Loucy (cell line): ENCODE data around the gene NPM1.

Experiments used
- H2AFZ ChIP-seq: fragments of 200-600 bp; sonication (generic); 2 replicates; pipeline ENCODE4 v1.6.0; 2016; ENCODE audit warnings: antibody characterized with exemption, mild to moderate bottlenecking, low read length, moderate library complexity
- H3F3A ChIP-seq: fragments of 200-600 bp; 2 replicates; pipeline ENCODE4 v1.6.0; 2016; ENCODE audit warnings: antibody characterized with exemption, low read depth, mild to moderate bottlenecking
- H3K27me3 ChIP-seq: fragments of 200-600 bp; sonication (generic); 2 replicates; pipeline ENCODE4 v1.6.1; 2014; ENCODE audit warnings: low read length, mild to moderate bottlenecking; ENCODE audit not compliant: insufficient read depth, poor library complexity, severe bottlenecking
- H3K36me3 ChIP-seq: fragments of 200-600 bp; sonication (generic); 2 replicates; pipeline ENCODE4 v1.6.1; 2016; ENCODE audit warnings: low read length; ENCODE audit not compliant: insufficient read depth
- H3K4me1 ChIP-seq: fragments of 200-600 bp; sonication (generic); 2 replicates; pipeline ENCODE4 v1.5.1; 2014; ENCODE audit warnings: low read length, mild to moderate bottlenecking; ENCODE audit not compliant: insufficient read depth, poor library complexity, severe bottlenecking
- H3K4me2 ChIP-seq: fragments of 200-600 bp; sonication (generic); 2 replicates; pipeline ENCODE4 v1.6.0; 2014; ENCODE audit warnings: antibody characterized with exemption, low read length, low read depth, mild to moderate bottlenecking; ENCODE audit not compliant: poor library complexity, severe bottlenecking
- H3K4me3 ChIP-seq: fragments of 200-600 bp; sonication (generic); 2 replicates; pipeline ENCODE4 v1.5.1; 2014; ENCODE audit warnings: low read length, mild to moderate bottlenecking, mixed read lengths; ENCODE audit not compliant: poor library complexity, severe bottlenecking
- H3K79me2 ChIP-seq: fragments of 200-600 bp; sonication (generic); 2 replicates; pipeline ENCODE4 v1.6.1; 2014; ENCODE audit warnings: low read length; ENCODE audit not compliant: insufficient read depth
- H3K9ac ChIP-seq: fragments of 200-600 bp; sonication (generic); 2 replicates; pipeline ENCODE4 v1.6.0; 2014; ENCODE audit warnings: mild to moderate bottlenecking, low read depth, low read length, moderate library complexity; ENCODE audit not compliant: poor library complexity, severe bottlenecking
- H3K9me2 ChIP-seq: fragments of 200-600 bp; sonication (generic); replicated peaks from 2 replicates; pipeline ENCODE4 v1.6.1; 2016; ENCODE audit warnings: low read depth, low read length, mixed read lengths
- H3K9me3 ChIP-seq: fragments of 200-600 bp; sonication (generic); 2 replicates; pipeline ENCODE4 v1.6.1; 2014; ENCODE audit warnings: mild to moderate bottlenecking, antibody characterized with exemption, low read length, low read depth; ENCODE audit not compliant: insufficient read depth
- H4K20me1 ChIP-seq: fragments of 200-600 bp; sonication (generic); 2 replicates; pipeline ENCODE4 v1.6.0; 2014; ENCODE audit warnings: antibody characterized with exemption, low read length, mild to moderate bottlenecking; ENCODE audit not compliant: insufficient read depth, poor library complexity, severe bottlenecking
- EZH2phosphoT487 ChIP-seq: fragments of 200-600 bp; IDR thresholded peaks from 2 replicates; pipeline ENCODE4 v1.6.1; 2018; ENCODE audit warnings: antibody characterized with exemption, mild to moderate bottlenecking, moderate library complexity, borderline replicate concordance
- TF ChIP-seq, protein P1 (sequence below): fragments of 200-600 bp; sonication (generic); conservative IDR thresholded peaks from 2 replicates; pipeline ENCODE4 v1.5.1; 2014; ENCODE audit warnings: mild to moderate bottlenecking, antibody characterized with exemption, low read length

The NPM1 gene

GRCh38 chr5:171453988-171454387, 66.3 kb downstream of the NPM1 start:
- H4K20me1 ChIP-seq: no peaks in the 10 kb centered on the region
- H3K4me3 ChIP-seq: no peak overlapping the region
- no peaks in the 10 kb centered on the region for H3F3A ChIP-seq
- no peaks in the 10 kb centered on the region for H3K9me3 ChIP-seq
- TF ChIP-seq, protein P1, sequence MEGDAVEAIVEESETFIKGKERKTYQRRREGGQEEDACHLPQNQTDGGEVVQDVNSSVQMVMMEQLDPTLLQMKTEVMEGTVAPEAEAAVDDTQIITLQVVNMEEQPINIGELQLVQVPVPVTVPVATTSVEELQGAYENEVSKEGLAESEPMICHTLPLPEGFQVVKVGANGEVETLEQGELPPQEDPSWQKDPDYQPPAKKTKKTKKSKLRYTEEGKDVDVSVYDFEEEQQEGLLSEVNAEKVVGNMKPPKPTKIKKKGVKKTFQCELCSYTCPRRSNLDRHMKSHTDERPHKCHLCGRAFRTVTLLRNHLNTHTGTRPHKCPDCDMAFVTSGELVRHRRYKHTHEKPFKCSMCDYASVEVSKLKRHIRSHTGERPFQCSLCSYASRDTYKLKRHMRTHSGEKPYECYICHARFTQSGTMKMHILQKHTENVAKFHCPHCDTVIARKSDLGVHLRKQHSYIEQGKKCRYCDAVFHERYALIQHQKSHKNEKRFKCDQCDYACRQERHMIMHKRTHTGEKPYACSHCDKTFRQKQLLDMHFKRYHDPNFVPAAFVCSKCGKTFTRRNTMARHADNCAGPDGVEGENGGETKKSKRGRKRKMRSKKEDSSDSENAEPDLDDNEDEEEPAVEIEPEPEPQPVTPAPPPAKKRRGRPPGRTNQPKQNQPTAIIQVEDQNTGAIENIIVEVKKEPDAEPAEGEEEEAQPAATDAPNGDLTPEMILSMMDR: no peak
- no peak for TF ChIP-seq EZH2phosphoT487
- H3K79me2 ChIP-seq: no peaks in the 10 kb centered on the region
- no peaks in the 10 kb centered on the region for H3K27me3 ChIP-seq
- H3K4me1 ChIP-seq: no peaks in the 10 kb centered on the region
- no peaks in the 10 kb centered on the region for H3K9me2 ChIP-seq
- H3K36me3 ChIP-seq: no peaks in the 10 kb centered on the region
- H2AFZ ChIP-seq: no peak overlapping the region
- no peak overlapping the region for H3K4me2 ChIP-seq
- no peak overlapping the region for H3K9ac ChIP-seq

DNA sequence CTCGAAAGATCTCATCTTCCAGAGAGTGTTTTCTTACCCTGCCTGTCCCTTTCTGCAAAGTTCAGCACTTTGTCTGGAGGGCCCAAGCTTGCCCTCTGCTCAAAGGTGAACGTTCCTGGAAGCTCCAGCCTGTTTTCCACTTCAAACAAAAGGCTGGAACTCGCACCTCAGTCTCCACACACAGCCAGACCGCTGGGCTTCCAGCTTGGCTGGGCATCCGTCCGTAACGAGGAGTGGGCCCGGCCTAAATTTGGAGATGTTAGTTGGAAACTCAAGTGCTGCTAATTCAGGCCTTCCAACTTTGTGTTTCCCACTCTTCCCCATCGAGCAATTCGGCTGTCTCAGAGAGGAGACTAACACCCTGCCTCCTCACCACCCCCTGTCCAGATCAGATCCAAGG, 66.9 kb downstream of the NPM1 start:
- no peak for TF ChIP-seq EZH2phosphoT487
- TF ChIP-seq, protein P1: no peak
- Histone ChIP-seq H2AFZ (no peak overlapping the region), H3K9me2 (no peaks in the 10 kb centered on the region)

GRCh38 chr5:171455522-171455921, 67.9 kb downstream of the NPM1 start:
- Histone ChIP-seq H3K4me1 (no peaks in the 10 kb centered on the region), H3K9me3 (no peaks in the 10 kb centered on the region), H2AFZ (no peak overlapping the region; the same call in 1 of the 2 replicates), H3K4me2 (no peak overlapping the region), H3F3A (no peaks in the 10 kb centered on the region), H4K20me1 (no peaks in the 10 kb centered on the region), H3K9ac (no peak overlapping the region), H3K36me3 (no peaks in the 10 kb centered on the region), H3K27me3 (no peaks in the 10 kb centered on the region), H3K79me2 (no peaks in the 10 kb centered on the region), H3K9me2 (no peaks in the 10 kb centered on the region), H3K4me3 (no peak overlapping the region)
- TF ChIP-seq, protein P1: no peak
- no peak for TF ChIP-seq EZH2phosphoT487

More for the DNA sequence above, 66.9 kb downstream of the NPM1 start:
- H3F3A ChIP-seq: no peaks in the 10 kb centered on the region
- H3K9me3 ChIP-seq: no peaks in the 10 kb centered on the region
- no peak overlapping the region for H3K4me2 ChIP-seq
- H3K36me3 ChIP-seq: no peaks in the 10 kb centered on the region
- H3K27me3 ChIP-seq: no peaks in the 10 kb centered on the region
- H3K4me3 ChIP-seq: no peak overlapping the region
- H3K9ac ChIP-seq: no peak overlapping the region
- no peaks in the 10 kb centered on the region for H3K79me2 ChIP-seq
- no peaks in the 10 kb centered on the region for H4K20me1 ChIP-seq
- no peaks in the 10 kb centered on the region for H3K4me1 ChIP-seq
